Iris pigment epithelial cell (primary cell): ENCODE data around the gene FMO3.

Experiments
- DNase-seq: peaks from one replicate; pipeline ENCODE4 v3.0.0-alpha.2; 2011; ENCODE audit warnings: low read depth

Gene FMO3

GRCh38 chr1:171159148-171159547 is 68.4 kb downstream of the FMO3 start:
- DNase-seq, result no peak

DNA sequence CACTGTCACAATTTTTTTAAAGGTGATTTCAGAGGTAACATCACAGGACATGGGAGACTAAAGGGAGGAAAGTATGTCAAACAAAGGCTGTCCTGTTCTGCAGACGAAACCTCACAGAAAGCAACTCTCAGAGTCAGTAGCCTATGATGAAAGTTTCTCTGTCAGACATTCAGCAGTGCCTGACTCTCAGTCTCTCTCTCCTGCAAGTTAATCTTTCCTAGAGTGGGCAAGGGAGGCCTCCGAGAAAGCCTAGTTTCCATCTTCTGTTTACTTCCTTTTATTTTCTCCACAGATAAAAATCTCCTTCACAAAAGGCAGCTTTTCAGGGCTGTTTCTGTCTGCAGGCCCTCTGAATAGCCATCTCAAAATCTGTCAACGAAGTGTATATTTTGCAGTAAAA is 69.5 kb downstream of the FMO3 start:
- DNase-seq, result no peak

DNA sequence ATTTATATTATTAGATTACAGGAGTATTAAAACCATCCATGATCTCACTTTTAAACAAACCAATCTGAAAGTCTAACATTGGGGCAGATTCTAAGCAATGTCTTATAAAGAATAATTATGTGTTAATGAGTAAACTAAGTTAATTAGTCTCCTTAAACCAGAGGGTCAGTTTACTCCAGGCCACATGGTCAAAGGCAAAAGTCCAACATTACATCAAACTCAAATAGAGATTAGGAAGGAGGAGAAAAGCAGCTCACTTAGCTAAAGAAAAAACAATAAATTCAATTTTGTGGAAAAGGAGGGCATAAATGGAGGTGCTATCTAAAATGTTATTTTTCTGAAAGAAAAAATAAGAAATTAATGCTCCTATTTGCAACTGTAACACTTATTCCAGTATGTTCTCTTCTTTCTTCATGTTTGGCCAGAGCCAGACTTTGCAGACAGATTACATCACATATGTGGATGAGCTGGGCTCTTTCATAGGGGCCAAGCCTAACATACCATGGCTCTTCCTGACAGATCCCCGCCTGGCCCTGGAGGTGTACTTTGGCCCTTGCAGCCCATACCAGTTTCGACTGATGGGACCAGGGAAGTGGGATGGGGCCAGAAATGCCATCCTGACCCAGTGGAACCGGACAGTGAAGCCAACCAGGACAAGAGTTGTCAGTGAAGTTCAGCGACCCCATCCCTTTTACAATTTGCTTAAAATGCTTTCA is 70.1 kb downstream of the FMO3 start:
- DNase-seq, result no peak

DNA sequence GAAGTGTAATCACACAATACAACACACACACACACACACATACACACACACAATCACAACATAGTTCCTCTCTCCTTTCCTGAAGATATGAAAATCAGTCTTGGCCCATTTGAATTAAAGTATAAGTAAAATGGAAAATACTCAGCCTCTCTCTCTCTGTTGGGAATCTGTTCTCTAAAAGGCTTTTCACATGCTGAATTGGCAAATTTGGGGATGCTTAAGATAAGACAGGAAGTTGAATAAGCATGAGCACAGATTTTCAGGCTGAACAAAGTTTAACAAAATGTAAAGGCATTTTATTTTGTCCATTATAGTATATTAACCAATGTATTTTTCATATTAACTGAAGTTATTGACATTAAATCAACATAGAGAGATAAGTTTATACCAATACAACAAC is 70.7 kb downstream of the FMO3 start:
- no peak for DNase-seq

DNA sequence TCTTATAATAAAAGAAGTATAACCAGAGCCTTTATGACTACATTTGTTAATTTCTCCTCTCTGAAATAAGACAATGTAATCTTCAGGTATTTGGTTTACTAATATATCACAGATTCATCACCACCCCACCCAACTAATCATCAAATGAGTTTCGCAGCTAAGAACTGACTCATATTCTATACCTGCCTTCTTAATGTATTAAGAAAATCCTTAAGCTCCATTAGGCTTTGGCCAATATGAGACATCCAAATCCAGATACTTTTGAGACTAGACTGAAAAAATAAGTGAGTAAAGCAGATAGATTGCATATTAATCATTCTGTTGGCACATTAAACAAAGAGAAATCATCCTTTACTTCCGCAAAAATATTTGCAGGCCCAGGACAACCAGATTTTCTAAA is 75.7 kb downstream of the FMO3 start:
- DNase-seq, result no peak
